GM12864 (cell line): Measurements from ENCODE around the gene RTTN.

ENCODE experiments used
- DNase-seq: peaks from one replicate; pipeline ENCODE4 v3.0.0-alpha.2; 2011; ENCODE audit warnings: low read depth
- H3K4me3 ChIP-seq: 2 replicates; pipeline ENCODE4 v1.5.1; 2011; ENCODE audit warnings: mild to moderate bottlenecking, low read depth, low read length, control low read depth
- CTCF ChIP-seq: IDR thresholded peaks from 2 replicates; pipeline ENCODE4 v1.5.1; 2011; ENCODE audit warnings: low read depth, mild to moderate bottlenecking, moderate library complexity, low read length, control low read depth, inconsistent platforms; ENCODE audit errors: missing control alignments

RTTN gene

GRCh38 chr18:70151614-70152013, 53.9 kb downstream of the RTTN start:
- H3K4me3 ChIP-seq, result no peak overlapping the region
- no peak for TF ChIP-seq CTCF
- DNase-seq, result no peak

- no peak for DNase-seq
Measured at GRCh38 chr18:70149616-70150301, 55.7 kb downstream of the RTTN start.

GRCh38 chr18:70149156-70149555, 56.3 kb downstream of the RTTN start:
- no peak for DNase-seq
- H3K4me3 ChIP-seq, result no peak overlapping the region
- no peak for TF ChIP-seq CTCF

More at GRCh38 chr18:70149616-70150301, 55.7 kb downstream of the RTTN start:
- TF ChIP-seq CTCF, result no peak
- H3K4me3 ChIP-seq, result no peak overlapping the region

GRCh38 chr18:70148039-70148938, 57.2 kb downstream of the RTTN start:
- no peak overlapping the region for H3K4me3 ChIP-seq
- TF ChIP-seq CTCF, result no peak
- DNase-seq, result no peak

- no peak for DNase-seq
- no peak overlapping the region for H3K4me3 ChIP-seq
- TF ChIP-seq CTCF, result no peak
Measured at GRCh38 chr18:70146174-70146573, 59.3 kb downstream of the RTTN start.

- no peak for DNase-seq
- no peak overlapping the region for H3K4me3 ChIP-seq
- no peak for TF ChIP-seq CTCF
Measured at GRCh38 chr18:70142001-70142400, 63.5 kb downstream of the RTTN start.
